ENCODE results near the gene C11orf68. TPM values are rescaled to one million over a fixed set of nuclear protein-coding genes. Genes with fewer than 3 reads are reported as not detected.

C11orf68 gene
- total RNA-seq, 1 donor from 2014 or later: 6.9 TPM

GRCh38 chr11:65917434-65918210, 1.2 kb downstream of the C11orf68 start:
- Histone ChIP-seq H2AFZ (replicated peaks) (no peak overlapping the region), H4K20me1 (ENCODE audit: low read depth) (peaks cover 12% of the 10 kb centered on the region), H3K36me3 (no peaks in the 10 kb centered on the region), H3K27me3 (no peaks in the 10 kb centered on the region), H3K79me2 (ENCODE audit: low read depth) (peaks cover 21% of the 10 kb centered on the region), H3K27ac (no peak overlapping the region), H3K4me1 (peaks cover 10% of the 10 kb centered on the region), H3F3A (ENCODE audit: low read depth) (no peaks in the 10 kb centered on the region), H3K9me3 (ENCODE audit: low read depth) (no peaks in the 10 kb centered on the region), H3K4me2 (peak overlapping the region; percentile 93), H3K9ac (peak overlapping the region; percentile 89), H3K4me3 (peak overlapping the region; percentile 85)
- H3K27me3 Mint-ChIP-seq (ENCODE audit: insufficient read depth, low read depth): peaks cover 5% of the 10 kb centered on the region
- peaks cover 23% of the 10 kb centered on the region for H3K4me1 Mint-ChIP-seq
- peaks cover 8% of the 10 kb centered on the region for H3K36me3 Mint-ChIP-seq
- H3K9me3 Mint-ChIP-seq: no peaks in the 10 kb centered on the region
- no peak for DNase-seq (ENCODE audit: low spot score)
- TF ChIP-seq EZH2 (IDR thresholded peaks at IDR 0.05): no peak
- no peak for TF ChIP-seq CTCF (IDR thresholded peaks at IDR 0.05)
- no peak for TF ChIP-seq EZH2phosphoT487 (IDR thresholded peaks at IDR 0.05)
- H3K4me3 Mint-ChIP-seq: peak overlapping the region; percentile 92
- no peak overlapping the region for H3K27ac Mint-ChIP-seq

- Histone ChIP-seq H2AFZ (replicated peaks) (no peak overlapping the region), H3K36me3 (no peaks in the 10 kb centered on the region), H4K20me1 (ENCODE audit: low read depth) (peaks cover 12% of the 10 kb centered on the region), H3K4me1 (peaks cover 10% of the 10 kb centered on the region), H3F3A (ENCODE audit: low read depth) (no peaks in the 10 kb centered on the region), H3K79me2 (ENCODE audit: low read depth) (peaks cover 21% of the 10 kb centered on the region), H3K9me3 (ENCODE audit: low read depth) (no peaks in the 10 kb centered on the region), H3K27me3 (no peaks in the 10 kb centered on the region), H3K4me3 (no peak overlapping the region), H3K27ac (no peak overlapping the region), H3K4me2 (no peak overlapping the region), H3K9ac (no peak overlapping the region)
- peak overlapping the region; percentile 92 for H3K4me3 Mint-ChIP-seq
- no peaks in the 10 kb centered on the region for H3K9me3 Mint-ChIP-seq
- H3K27me3 Mint-ChIP-seq (ENCODE audit: insufficient read depth, low read depth): peaks cover 3% of the 10 kb centered on the region
- H3K27ac Mint-ChIP-seq: no peak overlapping the region
- H3K36me3 Mint-ChIP-seq: peaks cover 6% of the 10 kb centered on the region
- DNase-seq (ENCODE audit: low spot score): no peak
- TF ChIP-seq EZH2phosphoT487 (IDR thresholded peaks at IDR 0.05) (no peak), EZH2 (IDR thresholded peaks at IDR 0.05) (no peak), CTCF (IDR thresholded peaks at IDR 0.05) (no peak)
- H3K4me1 Mint-ChIP-seq: peaks cover 23% of the 10 kb centered on the region
Measured at GRCh38 chr11:65917077-65917433, 1.8 kb downstream of the C11orf68 start.

GRCh38 chr11:65916391-65916790, 2.5 kb downstream of the C11orf68 start:
- H3K4me1 ChIP-seq: peaks cover 10% of the 10 kb centered on the region
- no peaks in the 10 kb centered on the region for H3F3A ChIP-seq (ENCODE audit: low read depth)
- no peak overlapping the region for H3K4me3 ChIP-seq
- Mint-ChIP-seq H3K36me3 (peaks cover 5% of the 10 kb centered on the region), H3K4me1 (peaks cover 27% of the 10 kb centered on the region), H3K9me3 (no peaks in the 10 kb centered on the region), H3K27me3 (ENCODE audit: insufficient read depth, low read depth) (peaks cover 3% of the 10 kb centered on the region), H3K4me3 (peak overlapping the region; percentile 92), H3K27ac (no peak overlapping the region)
- no peak overlapping the region for H3K9ac ChIP-seq
- H3K27me3 ChIP-seq: no peaks in the 10 kb centered on the region
- no peak overlapping the region for H2AFZ ChIP-seq (replicated peaks)
- H3K27ac ChIP-seq: no peak overlapping the region
- H4K20me1 ChIP-seq (ENCODE audit: low read depth): peaks cover 12% of the 10 kb centered on the region
- no peaks in the 10 kb centered on the region for H3K36me3 ChIP-seq
- no peak overlapping the region for H3K4me2 ChIP-seq
- H3K9me3 ChIP-seq (ENCODE audit: low read depth): no peaks in the 10 kb centered on the region
- no peak for DNase-seq (ENCODE audit: low spot score)
- TF ChIP-seq EZH2 (IDR thresholded peaks at IDR 0.05) (no peak), EZH2phosphoT487 (IDR thresholded peaks at IDR 0.05) (no peak), CTCF (IDR thresholded peaks at IDR 0.05) (no peak)
- peaks cover 21% of the 10 kb centered on the region for H3K79me2 ChIP-seq (ENCODE audit: low read depth)

Measured in neural progenitor cell (in vitro differentiated cells).